IMR-90 (cell line): Measurements from ENCODE around the gene SNX11. TPM values are rescaled to one million over a fixed set of nuclear protein-coding genes. Genes with fewer than 3 reads are reported as not detected.

Experiments used
- ATAC-seq: fragments of 200-7000 bp; cut with Tn5 transposase; 2 replicates; pipeline ENCODE4 v1.9.1; 2020; ENCODE audit warnings: low read depth, mild to moderate bottlenecking, moderate library complexity
- BruUV-seq: library from RNA; stranded (reverse); fragments of 400-500 nt; replicated peaks from 2 replicates; lab custom pipeline; 2021; lab: Mats Ljungman, UMichigan
- CTCF ChIA-PET: fragments of 300-600 bp; formaldehyde crosslinking; extraction: SDS; loops from one replicate; lab custom pipeline; 2021; ENCODE audit warnings: antibody characterized with exemption; lab: Yijun Ruan, JAX
- POLR2A ChIA-PET: fragments of 300-600 bp; sonication (Branson Sonifier 250); formaldehyde crosslinking; loops from one replicate; lab custom pipeline; 2022; ENCODE audit warnings: antibody characterized with exemption; ENCODE audit not compliant: unreplicated experiment; lab: Charles Lee
- DNase-seq: peaks from one replicate; pipeline ENCODE4 v3.0.0; 2013
- H2AFZ ChIP-seq: replicated peaks from 2 replicates; pipeline ENCODE3; 2013; ENCODE audit warnings: low read length, mild to moderate bottlenecking; ENCODE audit not compliant: poor library complexity
- H2AK5ac ChIP-seq: 2 replicates; pipeline ENCODE4 v1.6.1; 2013; ENCODE audit warnings: low read depth, low read length, inconsistent platforms
- H2AK9ac ChIP-seq: replicated peaks from 2 replicates; pipeline ENCODE3; 2013; ENCODE audit warnings: mild to moderate bottlenecking, low read depth, low read length, moderate library complexity; ENCODE audit not compliant: poor library complexity
- H2BK120ac ChIP-seq: 2 replicates; pipeline ENCODE4 v1.6.1; 2013; ENCODE audit warnings: low read depth, low read length, inconsistent platforms
- H2BK15ac ChIP-seq: 3 replicates; pipeline ENCODE4 v1.6.1; 2013; ENCODE audit warnings: low read depth, low read length, inconsistent platforms
- H2BK20ac ChIP-seq: 2 replicates; pipeline ENCODE4 v1.6.1; 2013; ENCODE audit warnings: low read depth, mild to moderate bottlenecking, inconsistent platforms, low read length, moderate library complexity
- H2BK5ac ChIP-seq: 2 replicates; pipeline ENCODE4 v1.6.1; 2013; ENCODE audit warnings: mild to moderate bottlenecking, low read depth, low read length, inconsistent platforms; ENCODE audit not compliant: poor library complexity, severe bottlenecking
- H3K14ac ChIP-seq: replicated peaks from 2 replicates; pipeline ENCODE4 v1.6.1; 2013; ENCODE audit warnings: low read depth, low read length, inconsistent platforms
- H3K18ac ChIP-seq: 2 replicates; pipeline ENCODE4 v1.6.1; 2013; ENCODE audit warnings: low read depth, low read length, control low read depth
- H3K23ac ChIP-seq: 2 replicates; pipeline ENCODE4 v1.6.1; 2013; ENCODE audit warnings: low read depth, low read length, inconsistent platforms
- H3K27ac ChIP-seq: 2 replicates; pipeline ENCODE4 v1.5.1; 2013; ENCODE audit warnings: mild to moderate bottlenecking, control low read depth, low read length; ENCODE audit not compliant: insufficient read depth
- H3K27me3 ChIP-seq: 2 replicates; pipeline ENCODE4 v1.6.1; 2013; ENCODE audit warnings: low read length; ENCODE audit not compliant: control insufficient read depth, insufficient read depth
- H3K36me3 ChIP-seq: 2 replicates; pipeline ENCODE4 v1.6.1; 2013; ENCODE audit warnings: low read length, mixed read lengths; ENCODE audit not compliant: control insufficient read depth, insufficient read depth
- H3K4ac ChIP-seq: 2 replicates; pipeline ENCODE4 v1.6.1; 2013; ENCODE audit warnings: low read depth, low read length, inconsistent platforms
- H3K4me1 ChIP-seq: 2 replicates; pipeline ENCODE4 v1.6.1; 2013; ENCODE audit warnings: low read length, mixed read lengths; ENCODE audit not compliant: control insufficient read depth, insufficient read depth
- H3K4me2 ChIP-seq: 2 replicates; pipeline ENCODE4 v1.6.1; 2013; ENCODE audit warnings: low read depth, mild to moderate bottlenecking, control low read depth, low read length, moderate library complexity
- H3K4me3 ChIP-seq: 2 replicates; pipeline ENCODE4 v1.5.1; 2013; ENCODE audit warnings: low read depth, mild to moderate bottlenecking, control low read depth, low read length, moderate library complexity; ENCODE audit not compliant: insufficient read depth
- H3K56ac ChIP-seq: 2 replicates; pipeline ENCODE4 v1.6.1; 2013; ENCODE audit warnings: low read length, inconsistent platforms; ENCODE audit not compliant: insufficient read depth; ENCODE audit errors: extremely low read depth
- H3K79me1 ChIP-seq, 2 experiments: 2 replicates each; pipeline ENCODE4 v1.6.1; 2013; ENCODE audit warnings: low read length in 2 of 2, inconsistent platforms in 1 of 2, low read depth in 1 of 2
- H3K9ac ChIP-seq: 2 replicates; pipeline ENCODE4 v1.6.1; 2013; ENCODE audit warnings: low read depth, low read length, control low read depth
- H3K9me1 ChIP-seq: 2 replicates; pipeline ENCODE4 v1.6.1; 2013; ENCODE audit warnings: low read length, inconsistent platforms; ENCODE audit not compliant: insufficient read depth
- H3K9me3 ChIP-seq: 2 replicates; pipeline ENCODE4 v1.6.1; 2013; ENCODE audit warnings: low read length; ENCODE audit not compliant: control insufficient read depth, insufficient read depth
- H4K20me1 ChIP-seq: 2 replicates; pipeline ENCODE4 v1.6.1; 2013; ENCODE audit warnings: low read length, inconsistent platforms; ENCODE audit not compliant: insufficient read depth
- H4K5ac ChIP-seq: 2 replicates; pipeline ENCODE4 v1.6.1; 2013; ENCODE audit warnings: mild to moderate bottlenecking, low read depth, low read length, control low read depth
- H4K8ac ChIP-seq, 2 experiments: 2 replicates each; pipeline ENCODE4 v1.6.1; 2013; ENCODE audit warnings: low read depth in 2 of 2, low read length in 2 of 2, control low read depth in 1 of 2, inconsistent platforms in 1 of 2
- H4K91ac ChIP-seq: 2 replicates; pipeline ENCODE4 v1.6.1; 2013; ENCODE audit warnings: low read depth, low read length, inconsistent platforms; ENCODE audit not compliant: insufficient read depth
- CHD1 ChIP-seq: IDR thresholded peaks from 2 replicates; pipeline ENCODE4 v1.6.1; 2012; ENCODE audit warnings: low read depth, low read length, improper control_type of control experiment
- ELK1 ChIP-seq: fragments of 150-350 bp; IDR thresholded peaks from 2 replicates; pipeline ENCODE4 v1.6.1; 2016; ENCODE audit warnings: low read depth, mild to moderate bottlenecking, low read length, moderate library complexity, borderline replicate concordance
- FOS ChIP-seq: fragments of 150-350 bp; IDR thresholded peaks from 2 replicates; pipeline ENCODE4 v1.6.1; 2016; ENCODE audit warnings: low read depth, low read length
- RAD21 ChIP-seq: IDR thresholded peaks from 2 replicates; pipeline ENCODE4 v1.6.1; 2012; ENCODE audit warnings: low read length, improper control_type of control experiment
- RCOR1 ChIP-seq: IDR thresholded peaks from 2 replicates; pipeline ENCODE4 v1.6.1; 2012; ENCODE audit warnings: mild to moderate bottlenecking, low read length, improper control_type of control experiment; ENCODE audit not compliant: insufficient replicate concordance
- RFX5 ChIP-seq: IDR thresholded peaks from 2 replicates; pipeline ENCODE4 v1.8.0; 2012; ENCODE audit warnings: low read depth, mild to moderate bottlenecking, low read length, moderate library complexity
- WGBS, 2 experiments: methylation state at CpG; one replicate each; pipeline versions ENCODE4 v1.1.5 to v1.1.7; 2013; ENCODE audit warnings: missing lambda C conversion rate in 2 of 2; ENCODE audit not compliant: insufficient read length in 1 of 2; ENCODE audit errors: extremely low coverage in 2 of 2; 5-methylcytosine and 5-hydroxymethylcytosine counted together
- dilution Hi-C: fragments of 300-500 bp; cut with HindIII; formaldehyde crosslinking; loops from one replicate; pipeline ENCODE4 v1.14.3; 2018; ENCODE audit warnings: low sequenced_read_pairs; ENCODE audit not compliant: unreplicated experiment
- in situ Hi-C: fragments of 300-500 bp; cut with MboI; formaldehyde crosslinking; loops from 3 replicates; pipeline ENCODE4 v1.14.3; 2019; ENCODE audit warnings: low sequenced_read_pairs, inconsistent platforms, mixed read lengths
- intact Hi-C: fragments of 100-400 bp; cut with micrococcal nuclease; formaldehyde crosslinking; loops from 2 replicates; pipeline ENCODE4 v1.10.0; 2022
- polyA plus RNA-seq, 3 experiments: library from polyadenylated mRNA; depleted of rRNA; stranded (reverse); fragments of >200 nt; gene quantifications; 2 replicates each; pipeline ENCODE4 v1.2.3, GENCODE V29; 2012; ENCODE audit warnings: low replicate concordance in 1 of 3
- total RNA-seq: library from RNA; depleted of rRNA; stranded (reverse); fragments of >200 nt; gene quantifications from 2 replicates; pipeline ENCODE4 v1.2.3, GENCODE V29; 2012

SNX11 gene
- total and polyA plus RNA-seq, 2 of the 4 experiments (the other 2 are of a cell fraction) = 14.7 to 16.9 TPM

- Histone ChIP-seq H3K9ac (no peak overlapping the region; the same call in 1 of the 2 replicates), H2BK20ac (no peak overlapping the region), H3K23ac (peak overlapping the region; percentile 4; the same call in 1 of the 2 replicates), H3K56ac (no peak overlapping the region), H2AK9ac (no peak overlapping the region), H3K14ac (no peak overlapping the region), H4K5ac (no peak overlapping the region), H3K4ac (no peak overlapping the region), H2BK15ac (no peak overlapping the region), H3K79me1 (peaks cover 14 to 56% of the 10 kb centered on the region in 2 experiments), H3K36me3 (peaks cover 36% of the 10 kb centered on the region), H4K20me1 (peaks cover 5% of the 10 kb centered on the region; the same call in 1 of the 2 replicates), H3K9me1 (peaks cover 3% of the 10 kb centered on the region), H3K4me1 (peaks cover 2% of the 10 kb centered on the region), H2BK5ac (no peak overlapping the region), H3K27ac (no peak overlapping the region), H3K18ac (no peak overlapping the region), H3K27me3 (no peaks in the 10 kb centered on the region), H2AK5ac (no peak overlapping the region), H2AFZ (no peak overlapping the region), H3K4me3 (no peak overlapping the region), H4K91ac (no peak overlapping the region), H3K4me2 (no peak overlapping the region), H4K8ac (no peak overlapping the region), H3K9me3 (no peaks in the 10 kb centered on the region), H2BK120ac (no peak overlapping the region)
- DNase-seq = no peak
- no peak for ATAC-seq
- intact Hi-C loops = no loop called here
- in situ Hi-C loops = loop anchor here (5.0 kb wide), 1 partner anchor 34 kb away; no protein-coding TSS in a partner anchor
- TF ChIP-seq FOS (no peak), RCOR1 (no peak), RAD21 (no peak), ELK1 (no peak), RFX5 (no peak), CHD1 (no peak)
- BruUV-seq = no TSS peak
- dilution Hi-C loops = no loop called here
- ChIA-PET CTCF (interaction anchor here (1.1 kb wide), 1 partner anchor 13 kb away, joined by 3 read pairs; no protein-coding TSS in a partner anchor), POLR2A (no interaction called here)
- WGBS, 2 experiments = no CpG with 5 or more reads among the region's 1 CpG
These were observed 40.9 kb upstream of the SNX11 start for GRCh38 chr17:48066656-48067055.
